GM21447 (cell line): ENCODE data around the gene YWHAB.
"Not testable (repeated sequence)": the region's sequence is repeated elsewhere in the genome, so short reads cannot be mapped to it uniquely, and the experiment has no call there.

Source experiments
- ATAC-seq: cut with Tn5 transposase; IDR thresholded peaks from one replicate; pipeline ENCODE4 v1.9.1; 2021; ENCODE audit not compliant: unreplicated experiment

Gene YWHAB

GRCh38 chr20:44866703-44867335 is 18.7 kb upstream of the YWHAB start:
- no peak for ATAC-seq

GRCh38 chr20:44869471-44869870 is 16.0 kb upstream of the YWHAB start:
- ATAC-seq = no peak

- not testable (repeated sequence) for ATAC-seq
Measured at GRCh38 chr20:44882360-44882759, 3.1 kb upstream of the YWHAB start.

GRCh38 chr20:44883214-44883902 is 2.1 kb upstream of the YWHAB start:
- no peak for ATAC-seq

- no peak for ATAC-seq
Measured at GRCh38 chr20:44884907-44885391, 556 bp upstream of the YWHAB start.

GRCh38 chr20:44886266-44886651 is 754 bp downstream of the YWHAB start:
- no peak for ATAC-seq

- no peak for ATAC-seq
Measured at GRCh38 chr20:44886828-44887227, 1.3 kb downstream of the YWHAB start.

- no peak for ATAC-seq
Measured at GRCh38 chr20:44887466-44887865, 2.0 kb downstream of the YWHAB start.

GRCh38 chr20:44888226-44889103 is 3.0 kb downstream of the YWHAB start:
- no peak for ATAC-seq

- ATAC-seq = no peak
Measured at GRCh38 chr20:44891826-44892225, 6.3 kb downstream of the YWHAB start.

- no peak for ATAC-seq
Measured at GRCh38 chr20:44894959-44895358, 9.5 kb downstream of the YWHAB start.

- no peak for ATAC-seq
Measured at GRCh38 chr20:44896583-44896982, 11.1 kb downstream of the YWHAB start.

- no peak for ATAC-seq
Measured at GRCh38 chr20:44897133-44897532, 11.6 kb downstream of the YWHAB start.

- no peak for ATAC-seq
Measured at GRCh38 chr20:44900231-44900854, 14.8 kb downstream of the YWHAB start.

- ATAC-seq = no peak
Measured at GRCh38 chr20:44901974-44902373, 16.5 kb downstream of the YWHAB start.

- no peak for ATAC-seq
Measured at GRCh38 chr20:44904377-44904776, 18.9 kb downstream of the YWHAB start.

- ATAC-seq = no peak
Measured at GRCh38 chr20:44908987-44909871, 23.7 kb downstream of the YWHAB start.

- ATAC-seq = peak; percentile 78
Measured at GRCh38 chr20:44909872-44910689, 24.6 kb downstream of the YWHAB start, which contains the start of gene PABPC1L. Gene PABPC1L, plus strand, starts transcription at chr20:44910060. Its CDS starts 84 bp downstream, at chr20:44910144.

GRCh38 chr20:44910690-44911262 is 25.3 kb downstream of the YWHAB start:
- no peak for ATAC-seq
